ENCODE measurements around the gene TAL1. TPM values are rescaled to one million over a fixed set of nuclear protein-coding genes. Genes with fewer than 3 reads are reported as not detected.

Gene TAL1
- total RNA-seq, 2 donors from 2014 or later, result 0.90 to 1.2 TPM

- no peak overlapping the region for H3K9ac ChIP-seq (ENCODE audit: low read depth in 2 of 2, low read length in 2 of 2)
- no peaks in the 10 kb centered on the region for H3K9me3 ChIP-seq
- no peak overlapping the region for H3K4me3 ChIP-seq
- DNase-seq, result no peak
- H3K27me3 ChIP-seq, result no peaks in the 10 kb centered on the region
- H3K4me1 ChIP-seq, result no peaks in the 10 kb centered on the region
- no peaks in the 10 kb centered on the region for H3K36me3 ChIP-seq
- no peak for TF ChIP-seq CTCF (IDR thresholded peaks at IDR 0.05)
- intact Hi-C loops (cut with DNase I), result loop anchor here (10.0 kb wide), 1 partner anchor 243 kb away; no protein-coding TSS in a partner anchor
- no peak overlapping the region for H3K27ac ChIP-seq
Measured at GRCh38 chr1:47181095-47181954, 50.7 kb downstream of the TAL1 start.

DNA sequence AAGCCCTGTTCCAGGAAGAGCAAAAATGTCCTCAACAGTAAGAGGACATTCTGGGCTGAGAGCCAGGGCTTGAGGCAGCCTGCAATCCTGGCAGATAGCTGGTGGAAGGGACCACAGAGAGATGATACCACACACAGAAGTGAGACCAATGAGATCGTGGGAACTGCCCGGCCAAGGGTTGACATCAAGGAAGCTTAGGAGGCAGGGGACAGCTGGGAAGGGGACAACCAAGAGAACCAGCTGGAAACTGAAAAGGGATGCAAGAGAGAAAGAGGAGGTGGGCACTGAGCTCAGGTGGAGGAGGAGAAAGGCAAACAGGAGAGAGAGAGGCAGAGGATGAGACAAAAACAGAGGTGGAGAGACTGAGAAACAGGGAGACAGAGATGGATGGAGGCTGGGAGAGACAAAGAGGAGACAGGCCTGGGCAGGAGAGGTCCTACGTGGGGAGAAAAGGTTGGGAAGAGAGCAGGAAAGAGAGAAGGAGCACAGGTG, 51.4 kb downstream of the TAL1 start:
- Histone ChIP-seq H3K9me3 (no peaks in the 10 kb centered on the region), H3K27me3 (no peaks in the 10 kb centered on the region), H3K4me1 (no peaks in the 10 kb centered on the region), H3K9ac (ENCODE audit: low read depth in 2 of 2, low read length in 2 of 2) (peak overlapping the region in 1 of 2 donors; percentile 51), H3K36me3 (no peaks in the 10 kb centered on the region), H3K4me3 (no peak overlapping the region), H3K27ac (peak overlapping the region; percentile 78)
- no peak for DNase-seq
- TF ChIP-seq CTCF (IDR thresholded peaks at IDR 0.05), result no peak
- intact Hi-C loops (cut with DNase I), result loop anchor here (10.0 kb wide), 1 partner anchor 244 kb away; no protein-coding TSS in a partner anchor

GRCh38 chr1:47179988-47180563, 51.9 kb downstream of the TAL1 start:
- Histone ChIP-seq H3K4me3 (peak overlapping the region; percentile 28), H3K27ac (peak overlapping the region; percentile 78), H3K9ac (ENCODE audit: low read depth in 2 of 2, low read length in 2 of 2) (peak overlapping the region in 1 of 2 donors; percentile 84), H3K9me3 (no peaks in the 10 kb centered on the region), H3K27me3 (no peaks in the 10 kb centered on the region), H3K4me1 (no peaks in the 10 kb centered on the region), H3K36me3 (no peaks in the 10 kb centered on the region)
- no peak for TF ChIP-seq CTCF (IDR thresholded peaks at IDR 0.05)
- no peak for DNase-seq
- intact Hi-C loops (cut with DNase I), result loop anchor here (2.0 to 10.0 kb wide), 2 partner anchors 83 to 245 kb away; no protein-coding TSS in a partner anchor

GRCh38 chr1:47179017-47179987, 52.7 kb downstream of the TAL1 start:
- Histone ChIP-seq H3K9ac (ENCODE audit: low read depth in 2 of 2, low read length in 2 of 2) (peak overlapping the region; percentile 19 to 84), H3K27ac (peak overlapping the region; percentile 78), H3K27me3 (no peaks in the 10 kb centered on the region), H3K4me1 (no peaks in the 10 kb centered on the region), H3K36me3 (no peaks in the 10 kb centered on the region), H3K4me3 (peak overlapping the region; percentile 28), H3K9me3 (no peaks in the 10 kb centered on the region)
- intact Hi-C loops (cut with DNase I), result loop anchor here (2.0 kb wide), 1 partner anchor 83 kb away; no protein-coding TSS in a partner anchor
- DNase-seq, result peak; percentile 92
- TF ChIP-seq CTCF (IDR thresholded peaks at IDR 0.05), result peak; percentile 77

GRCh38 chr1:47178654-47179016, 53.4 kb downstream of the TAL1 start:
- intact Hi-C loops (cut with DNase I), result loop anchor here (2.0 kb wide), 1 partner anchor 84 kb away; no protein-coding TSS in a partner anchor
- Histone ChIP-seq H3K27ac (no peak overlapping the region), H3K9ac (ENCODE audit: low read depth in 2 of 2, low read length in 2 of 2) (no peak overlapping the region)

More at GRCh38 chr1:47178654-47179016, 53.4 kb downstream of the TAL1 start:
- Histone ChIP-seq H3K27me3 (no peaks in the 10 kb centered on the region), H3K4me3 (no peak overlapping the region), H3K36me3 (no peaks in the 10 kb centered on the region), H3K9me3 (no peaks in the 10 kb centered on the region), H3K4me1 (no peaks in the 10 kb centered on the region)
- no peak for TF ChIP-seq CTCF (IDR thresholded peaks at IDR 0.05)
- DNase-seq, result no peak

Data from colonic mucosa (tissue), 4 donors.